Activated naive CD8-positive, alpha-beta T cell (primary cell): Measurements from ENCODE around the gene NPHP4.

Experiments used
- H3K27ac Mint-ChIP-seq: one replicate; pipeline ENCODE4 v1.8.0; 2021; ENCODE audit warnings: mixed read lengths
- H3K27me3 Mint-ChIP-seq: one replicate; pipeline ENCODE4 v1.8.0; 2021; ENCODE audit warnings: mixed read lengths
- H3K36me3 Mint-ChIP-seq: one replicate; pipeline ENCODE4 v1.8.0; 2021; ENCODE audit warnings: mixed read lengths
- H3K4me1 Mint-ChIP-seq: one replicate; pipeline ENCODE4 v1.8.0; 2021; ENCODE audit warnings: low read depth, mixed read lengths
- H3K4me3 Mint-ChIP-seq: one replicate; pipeline ENCODE4 v1.8.0; 2021; ENCODE audit warnings: mild to moderate bottlenecking, mixed read lengths
- H3K9me3 Mint-ChIP-seq: one replicate; pipeline ENCODE4 v1.8.0; 2021; ENCODE audit warnings: low read depth, mixed read lengths

The NPHP4 gene

GRCh38 chr1:5950201-5950895, 41.9 kb downstream of the NPHP4 start:
- peaks cover 14% of the 10 kb centered on the region for H3K36me3 Mint-ChIP-seq
- H3K9me3 Mint-ChIP-seq: no peaks in the 10 kb centered on the region
- no peaks in the 10 kb centered on the region for H3K27me3 Mint-ChIP-seq
- H3K4me3 Mint-ChIP-seq: no peak overlapping the region
- no peak overlapping the region for H3K27ac Mint-ChIP-seq
- peaks cover 11% of the 10 kb centered on the region for H3K4me1 Mint-ChIP-seq

GRCh38 chr1:5949761-5950100, 42.5 kb downstream of the NPHP4 start:
- no peaks in the 10 kb centered on the region for H3K9me3 Mint-ChIP-seq

GRCh38 chr1:5949085-5949760, 43.0 kb downstream of the NPHP4 start:
- peaks cover 7% of the 10 kb centered on the region for H3K36me3 Mint-ChIP-seq
- H3K4me3 Mint-ChIP-seq: no peak overlapping the region
- H3K4me1 Mint-ChIP-seq: no peaks in the 10 kb centered on the region
- no peak overlapping the region for H3K27ac Mint-ChIP-seq
- H3K9me3 Mint-ChIP-seq: no peaks in the 10 kb centered on the region
- no peaks in the 10 kb centered on the region for H3K27me3 Mint-ChIP-seq

More at GRCh38 chr1:5949761-5950100, 42.5 kb downstream of the NPHP4 start:
- Mint-ChIP-seq H3K4me3 (no peak overlapping the region), H3K36me3 (peaks cover 10% of the 10 kb centered on the region), H3K27me3 (no peaks in the 10 kb centered on the region), H3K27ac (no peak overlapping the region), H3K4me1 (peaks cover 5% of the 10 kb centered on the region)

GRCh38 chr1:5948681-5949005, 43.6 kb downstream of the NPHP4 start:
- Mint-ChIP-seq H3K9me3 (no peaks in the 10 kb centered on the region), H3K4me1 (no peaks in the 10 kb centered on the region), H3K27ac (no peak overlapping the region), H3K36me3 (peaks cover 4% of the 10 kb centered on the region), H3K27me3 (no peaks in the 10 kb centered on the region), H3K4me3 (no peak overlapping the region)

- Mint-ChIP-seq H3K36me3 (peaks cover 4% of the 10 kb centered on the region), H3K4me1 (no peaks in the 10 kb centered on the region), H3K27ac (no peak overlapping the region), H3K9me3 (no peaks in the 10 kb centered on the region), H3K27me3 (no peaks in the 10 kb centered on the region), H3K4me3 (no peak overlapping the region)
These were observed 44.1 kb downstream of the NPHP4 start for GRCh38 chr1:5947978-5948680.

- no peaks in the 10 kb centered on the region for H3K9me3 Mint-ChIP-seq
- no peak overlapping the region for H3K4me3 Mint-ChIP-seq
- H3K36me3 Mint-ChIP-seq: peaks cover 4% of the 10 kb centered on the region
- no peaks in the 10 kb centered on the region for H3K27me3 Mint-ChIP-seq
- H3K4me1 Mint-ChIP-seq: no peaks in the 10 kb centered on the region
- H3K27ac Mint-ChIP-seq: no peak overlapping the region
These were observed 45.0 kb downstream of the NPHP4 start for GRCh38 chr1:5947071-5947821.

GRCh38 chr1:5945445-5945844, 46.8 kb downstream of the NPHP4 start:
- no peak overlapping the region for H3K4me3 Mint-ChIP-seq
- H3K27me3 Mint-ChIP-seq: no peaks in the 10 kb centered on the region
- no peak overlapping the region for H3K27ac Mint-ChIP-seq
- H3K9me3 Mint-ChIP-seq: no peaks in the 10 kb centered on the region
- H3K4me1 Mint-ChIP-seq: no peaks in the 10 kb centered on the region
- peaks cover 2% of the 10 kb centered on the region for H3K36me3 Mint-ChIP-seq

GRCh38 chr1:5944843-5945167, 47.4 kb downstream of the NPHP4 start:
- Mint-ChIP-seq H3K9me3 (no peaks in the 10 kb centered on the region), H3K36me3 (peaks cover 2% of the 10 kb centered on the region), H3K4me3 (no peak overlapping the region), H3K27me3 (no peaks in the 10 kb centered on the region), H3K4me1 (no peaks in the 10 kb centered on the region), H3K27ac (no peak overlapping the region)

GRCh38 chr1:5944154-5944842, 47.9 kb downstream of the NPHP4 start:
- peaks cover 2% of the 10 kb centered on the region for H3K36me3 Mint-ChIP-seq
- H3K27me3 Mint-ChIP-seq: no peaks in the 10 kb centered on the region
- no peaks in the 10 kb centered on the region for H3K4me1 Mint-ChIP-seq
- no peaks in the 10 kb centered on the region for H3K9me3 Mint-ChIP-seq
- no peak overlapping the region for H3K4me3 Mint-ChIP-seq
- H3K27ac Mint-ChIP-seq: no peak overlapping the region

GRCh38 chr1:5943343-5944124, 48.7 kb downstream of the NPHP4 start:
- H3K4me1 Mint-ChIP-seq: no peaks in the 10 kb centered on the region
- no peak overlapping the region for H3K4me3 Mint-ChIP-seq
- H3K9me3 Mint-ChIP-seq: no peaks in the 10 kb centered on the region
- peaks cover 2% of the 10 kb centered on the region for H3K36me3 Mint-ChIP-seq
- H3K27me3 Mint-ChIP-seq: no peaks in the 10 kb centered on the region
- H3K27ac Mint-ChIP-seq: no peak overlapping the region

GRCh38 chr1:5941671-5942070, 50.6 kb downstream of the NPHP4 start:
- peaks cover 5% of the 10 kb centered on the region for H3K36me3 Mint-ChIP-seq
- H3K27me3 Mint-ChIP-seq: no peaks in the 10 kb centered on the region
- H3K9me3 Mint-ChIP-seq: no peaks in the 10 kb centered on the region
- H3K4me3 Mint-ChIP-seq: no peak overlapping the region
- no peak overlapping the region for H3K27ac Mint-ChIP-seq
- H3K4me1 Mint-ChIP-seq: no peaks in the 10 kb centered on the region

GRCh38 chr1:5940723-5941407, 51.4 kb downstream of the NPHP4 start:
- H3K27ac Mint-ChIP-seq: no peak overlapping the region
- H3K4me3 Mint-ChIP-seq: no peak overlapping the region
- H3K4me1 Mint-ChIP-seq: no peaks in the 10 kb centered on the region
- H3K27me3 Mint-ChIP-seq: no peaks in the 10 kb centered on the region
- peaks cover 6% of the 10 kb centered on the region for H3K36me3 Mint-ChIP-seq
- no peaks in the 10 kb centered on the region for H3K9me3 Mint-ChIP-seq

- Mint-ChIP-seq H3K9me3 (no peaks in the 10 kb centered on the region), H3K27ac (no peak overlapping the region), H3K4me1 (no peaks in the 10 kb centered on the region), H3K36me3 (peaks cover 8% of the 10 kb centered on the region), H3K27me3 (no peaks in the 10 kb centered on the region), H3K4me3 (no peak overlapping the region)
These were observed 52.7 kb downstream of the NPHP4 start for GRCh38 chr1:5939271-5940170.
